Colonic mucosa (tissue), 4 donors: ENCODE measurements around the gene IL4. TPM values are rescaled to one million over a fixed set of nuclear protein-coding genes. Genes with fewer than 3 reads are reported as not detected.

Experiments used
- DNase-seq: peaks from one replicate; pipeline ENCODE4 v3.0.0-alpha.2; 2020
- H3K27ac ChIP-seq: fragments of 200-600 bp; one replicate; pipeline ENCODE4 v1.8.0; 2021
- H3K27me3 ChIP-seq: fragments of 200-600 bp; one replicate; pipeline ENCODE4 v1.8.0; 2021
- H3K36me3 ChIP-seq: fragments of 200-600 bp; one replicate; pipeline ENCODE4 v1.8.0; 2021
- H3K4me1 ChIP-seq: fragments of 200-600 bp; one replicate; pipeline ENCODE4 v1.8.0; 2021; ENCODE audit warnings: mild to moderate bottlenecking
- H3K4me3 ChIP-seq: fragments of 200-600 bp; one replicate; pipeline ENCODE4 v1.8.0; 2021
- H3K9ac ChIP-seq, 2 donors: one replicate each; pipeline ENCODE4 v1.7.0; 2013; ENCODE audit warnings: control low read depth in 2 of 2, low read depth in 2 of 2, low read length in 2 of 2
- H3K9me3 ChIP-seq: fragments of 200-600 bp; one replicate; pipeline ENCODE4 v1.8.0; 2021
- CTCF ChIP-seq: fragments of 200-600 bp; IDR thresholded peaks from one replicate; pipeline ENCODE4 v1.8.0; 2022; ENCODE audit warnings: antibody characterized with exemption, mild to moderate bottlenecking
- intact Hi-C: fragments of 100-400 bp; cut with DNase I; formaldehyde crosslinking; loops from one replicate; pipeline ENCODE4 v1.14.1; 2022
- total RNA-seq, 2 donors: library from RNA; stranded (reverse); fragmentation: NEBNext Ultra II Directional in 1 of 2; extraction: Animal tissue kit (Norgen Biotek cat#: 25700) in 1 of 2; gene quantifications; one replicate each; pipeline ENCODE4 v1.2.1, GENCODE V29; 2021
- donor health status: healthy.
- donor health status: DM: no; HTN: no; CAD: no.
- donor health status: DM: no; HTN: no; CAD: no.

The IL4 gene
- total RNA-seq, 2 donors from 2014 or later: not detected

- Histone ChIP-seq H3K4me3 (no peak overlapping the region), H3K9me3 (no peaks in the 10 kb centered on the region), H3K36me3 (no peaks in the 10 kb centered on the region), H3K27me3 (no peaks in the 10 kb centered on the region), H3K9ac (no peak overlapping the region), H3K4me1 (no peaks in the 10 kb centered on the region), H3K27ac (no peak overlapping the region)
- intact Hi-C loops: no loop called here
- TF ChIP-seq CTCF: no peak
- no peak for DNase-seq
These were observed 18.8 kb downstream of the IL4 start for GRCh38 chr5:132692632-132692967.

GRCh38 chr5:132695956-132696355, 22.2 kb downstream of the IL4 start:
- no peak for TF ChIP-seq CTCF
- no peaks in the 10 kb centered on the region for H3K36me3 ChIP-seq
- H3K27ac ChIP-seq: no peak overlapping the region
- H3K9ac ChIP-seq: no peak overlapping the region
- H3K4me3 ChIP-seq: no peak overlapping the region
- no peak for DNase-seq
- H3K27me3 ChIP-seq: no peaks in the 10 kb centered on the region
- intact Hi-C loops: no loop called here
- H3K4me1 ChIP-seq: no peaks in the 10 kb centered on the region
- H3K9me3 ChIP-seq: no peaks in the 10 kb centered on the region

- no peak overlapping the region for H3K9ac ChIP-seq
- no peaks in the 10 kb centered on the region for H3K4me1 ChIP-seq
- H3K9me3 ChIP-seq: no peaks in the 10 kb centered on the region
- no peak for DNase-seq
- TF ChIP-seq CTCF: no peak
- H3K36me3 ChIP-seq: no peaks in the 10 kb centered on the region
- H3K27me3 ChIP-seq: no peaks in the 10 kb centered on the region
- intact Hi-C loops: no loop called here
- no peak overlapping the region for H3K4me3 ChIP-seq
- no peak overlapping the region for H3K27ac ChIP-seq
These were observed 31.1 kb downstream of the IL4 start for GRCh38 chr5:132704875-132705274.

- Histone ChIP-seq H3K27ac (no peak overlapping the region), H3K4me1 (no peaks in the 10 kb centered on the region), H3K9me3 (no peaks in the 10 kb centered on the region), H3K27me3 (no peaks in the 10 kb centered on the region), H3K9ac (no peak overlapping the region), H3K36me3 (no peaks in the 10 kb centered on the region), H3K4me3 (no peak overlapping the region)
- DNase-seq: no peak
- TF ChIP-seq CTCF: no peak
- intact Hi-C loops: no loop called here
These were observed 34.9 kb downstream of the IL4 start for GRCh38 chr5:132708645-132709044.

- H3K27me3 ChIP-seq: no peaks in the 10 kb centered on the region
- no peak for DNase-seq
- H3K36me3 ChIP-seq: no peaks in the 10 kb centered on the region
- no peak overlapping the region for H3K9ac ChIP-seq
- no peak overlapping the region for H3K4me3 ChIP-seq
- intact Hi-C loops: loop anchor here (10.0 kb wide), 1 partner anchor 330 kb away; no protein-coding TSS in a partner anchor
- no peak overlapping the region for H3K27ac ChIP-seq
- no peaks in the 10 kb centered on the region for H3K9me3 ChIP-seq
- TF ChIP-seq CTCF: peak; percentile 40
- no peaks in the 10 kb centered on the region for H3K4me1 ChIP-seq
These were observed 40.9 kb downstream of the IL4 start for GRCh38 chr5:132714456-132715307.
